SU-DHL-6 (cell line): ENCODE data around the gene CFAP20DC.

Source experiments
- H2AFZ ChIP-seq: fragments of 200-600 bp; sonication (generic); 2 replicates; pipeline ENCODE4 v1.6.1; 2014; ENCODE audit warnings: low read depth, mild to moderate bottlenecking, moderate library complexity, mixed read lengths, antibody characterized with exemption, low read length; ENCODE audit not compliant: severe bottlenecking
- H3F3A ChIP-seq: fragments of 200-600 bp; shearing (Covaris generic); 2 replicates; pipeline ENCODE4 v1.6.0; 2016; ENCODE audit warnings: antibody characterized with exemption, mild to moderate bottlenecking; ENCODE audit not compliant: insufficient read depth
- H3K27ac ChIP-seq: fragments of 200-600 bp; sonication (generic); 2 replicates; pipeline ENCODE4 v1.5.1; 2016; ENCODE audit warnings: low read depth, mild to moderate bottlenecking, low read length, moderate library complexity, mixed read lengths
- H3K27me3 ChIP-seq: fragments of 200-600 bp; sonication (generic), shearing (Covaris generic); 2 replicates; pipeline ENCODE4 v1.6.0; 2014; ENCODE audit warnings: mild to moderate bottlenecking, low read length
- H3K36me3 ChIP-seq: fragments of 200-600 bp; sonication (generic); 2 replicates; pipeline ENCODE4 v1.6.1; 2014; ENCODE audit warnings: mild to moderate bottlenecking, low read length, mixed read lengths
- H3K4me2 ChIP-seq: fragments of 300-600, 200-600 bp; shearing (Covaris generic), sonication (generic); 2 replicates; pipeline ENCODE4 v1.6.0; 2014; ENCODE audit warnings: low read length, low read depth, mild to moderate bottlenecking; ENCODE audit not compliant: poor library complexity, severe bottlenecking
- H3K4me3 ChIP-seq: fragments of 200-600 bp; sonication (generic); 2 replicates; pipeline ENCODE4 v1.5.1; 2014; ENCODE audit warnings: antibody characterized with exemption, low read length, mild to moderate bottlenecking, mixed read lengths; ENCODE audit not compliant: insufficient read depth, poor library complexity, severe bottlenecking
- H3K79me2 ChIP-seq: fragments of 200-600 bp; sonication (generic); 2 replicates; pipeline ENCODE4 v1.6.1; 2014; ENCODE audit warnings: mild to moderate bottlenecking, low read length, moderate library complexity; ENCODE audit not compliant: insufficient read depth
- H3K9ac ChIP-seq: fragments of 200-600 bp; sonication (generic); 2 replicates; pipeline ENCODE4 v1.7.0; 2014; ENCODE audit warnings: mild to moderate bottlenecking, low read length
- H3K9me2 ChIP-seq: fragments of 200-600 bp; sonication (generic); replicated peaks from 2 replicates; pipeline ENCODE4 v1.6.1; 2014; ENCODE audit warnings: low read length; ENCODE audit not compliant: insufficient read depth
- H3K9me3 ChIP-seq: fragments of 200-600 bp; sonication (generic); 2 replicates; pipeline ENCODE4 v1.6.1; 2014; ENCODE audit warnings: low read length, mixed read lengths; ENCODE audit not compliant: insufficient read depth
- H4K20me1 ChIP-seq: fragments of 200-600 bp; sonication (generic); 2 replicates; pipeline ENCODE4 v1.6.1; 2014; ENCODE audit warnings: low read depth, mild to moderate bottlenecking, antibody characterized with exemption, low read length, moderate library complexity, mixed read lengths
- EZH2phosphoT487 ChIP-seq: fragments of 200-600 bp; sonication (generic), shearing (Covaris generic); conservative IDR thresholded peaks from 2 replicates; pipeline ENCODE4 v1.6.1; 2018; ENCODE audit warnings: mild to moderate bottlenecking, antibody characterized with exemption, low read length, moderate library complexity, mixed read lengths
- TF ChIP-seq, protein P1 (sequence below): fragments of 200-600 bp; sonication (generic); IDR thresholded peaks from one replicate; pipeline ENCODE4 v1.5.1; 2017; ENCODE audit warnings: antibody characterized with exemption, mild to moderate bottlenecking, low read length, moderate library complexity; ENCODE audit not compliant: insufficient read depth, poor library complexity, severe bottlenecking

Gene CFAP20DC

DNA sequence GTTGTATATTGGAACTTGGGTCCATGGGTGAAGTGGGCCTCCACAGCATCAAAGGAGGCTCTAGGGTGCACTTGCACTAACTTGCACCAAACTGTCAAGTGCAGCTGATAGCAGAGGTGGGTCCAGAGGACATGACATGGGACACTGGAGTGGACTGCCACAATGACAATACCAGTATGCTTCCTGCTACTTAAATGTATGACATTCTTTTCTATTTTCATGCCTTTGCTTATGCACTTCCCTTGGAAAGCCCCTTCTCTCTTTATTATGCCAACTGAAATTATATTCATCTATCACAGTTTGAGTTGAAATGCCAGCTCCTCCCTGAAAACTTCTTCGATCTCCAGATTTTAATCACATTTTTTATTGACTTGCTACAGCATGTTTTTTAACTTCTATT, 101.8 kb downstream of the CFAP20DC start:
- H3K27me3 ChIP-seq, result no peaks in the 10 kb centered on the region
- no peak for TF ChIP-seq EZH2phosphoT487
- TF ChIP-seq, protein P1, sequence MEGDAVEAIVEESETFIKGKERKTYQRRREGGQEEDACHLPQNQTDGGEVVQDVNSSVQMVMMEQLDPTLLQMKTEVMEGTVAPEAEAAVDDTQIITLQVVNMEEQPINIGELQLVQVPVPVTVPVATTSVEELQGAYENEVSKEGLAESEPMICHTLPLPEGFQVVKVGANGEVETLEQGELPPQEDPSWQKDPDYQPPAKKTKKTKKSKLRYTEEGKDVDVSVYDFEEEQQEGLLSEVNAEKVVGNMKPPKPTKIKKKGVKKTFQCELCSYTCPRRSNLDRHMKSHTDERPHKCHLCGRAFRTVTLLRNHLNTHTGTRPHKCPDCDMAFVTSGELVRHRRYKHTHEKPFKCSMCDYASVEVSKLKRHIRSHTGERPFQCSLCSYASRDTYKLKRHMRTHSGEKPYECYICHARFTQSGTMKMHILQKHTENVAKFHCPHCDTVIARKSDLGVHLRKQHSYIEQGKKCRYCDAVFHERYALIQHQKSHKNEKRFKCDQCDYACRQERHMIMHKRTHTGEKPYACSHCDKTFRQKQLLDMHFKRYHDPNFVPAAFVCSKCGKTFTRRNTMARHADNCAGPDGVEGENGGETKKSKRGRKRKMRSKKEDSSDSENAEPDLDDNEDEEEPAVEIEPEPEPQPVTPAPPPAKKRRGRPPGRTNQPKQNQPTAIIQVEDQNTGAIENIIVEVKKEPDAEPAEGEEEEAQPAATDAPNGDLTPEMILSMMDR, result no peak

DNA sequence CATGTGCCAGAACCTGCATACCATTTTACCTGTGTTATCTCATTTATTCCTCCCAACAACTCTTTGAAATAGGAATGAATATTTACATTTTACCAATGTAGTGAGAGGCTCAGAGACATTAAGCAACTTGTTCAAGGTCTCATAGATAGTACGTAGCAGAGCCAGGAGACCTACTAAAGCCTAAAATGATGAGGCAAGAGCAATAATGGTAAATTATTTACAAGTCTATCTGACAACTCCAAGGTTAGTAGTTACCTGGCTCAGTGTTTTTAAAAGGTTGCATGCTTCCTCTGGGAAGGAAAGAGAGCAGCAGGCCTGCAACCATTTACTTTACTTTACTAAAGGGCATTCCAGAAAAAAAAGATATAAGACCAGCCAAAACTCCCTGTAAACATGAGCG, 103.0 kb downstream of the CFAP20DC start:
- Histone ChIP-seq H4K20me1 (no peaks in the 10 kb centered on the region), H3K4me2 (no peak overlapping the region), H3K9me2 (no peaks in the 10 kb centered on the region), H2AFZ (no peak overlapping the region), H3K27ac (no peak overlapping the region), H3F3A (no peaks in the 10 kb centered on the region), H3K36me3 (no peaks in the 10 kb centered on the region), H3K27me3 (no peaks in the 10 kb centered on the region), H3K79me2 (no peaks in the 10 kb centered on the region), H3K4me3 (no peak overlapping the region), H3K9me3 (no peaks in the 10 kb centered on the region), H3K9ac (no peak overlapping the region)
- TF ChIP-seq EZH2phosphoT487, result no peak
- TF ChIP-seq, protein P1, result no peak

More for the DNA sequence above, 101.8 kb downstream of the CFAP20DC start:
- H3K27ac ChIP-seq, result no peak overlapping the region
- H3F3A ChIP-seq, result no peaks in the 10 kb centered on the region
- no peak overlapping the region for H3K9ac ChIP-seq
- H4K20me1 ChIP-seq, result no peaks in the 10 kb centered on the region
- no peak overlapping the region for H3K4me2 ChIP-seq
- no peaks in the 10 kb centered on the region for H3K79me2 ChIP-seq
- no peaks in the 10 kb centered on the region for H3K36me3 ChIP-seq
- H3K4me3 ChIP-seq, result no peak overlapping the region
- no peaks in the 10 kb centered on the region for H3K9me3 ChIP-seq
- no peak overlapping the region for H2AFZ ChIP-seq
- 0 out of 2 replicates have a peak, but pooled peaks cover 2% of the 10 kb centered on the region for H3K9me2 ChIP-seq

DNA sequence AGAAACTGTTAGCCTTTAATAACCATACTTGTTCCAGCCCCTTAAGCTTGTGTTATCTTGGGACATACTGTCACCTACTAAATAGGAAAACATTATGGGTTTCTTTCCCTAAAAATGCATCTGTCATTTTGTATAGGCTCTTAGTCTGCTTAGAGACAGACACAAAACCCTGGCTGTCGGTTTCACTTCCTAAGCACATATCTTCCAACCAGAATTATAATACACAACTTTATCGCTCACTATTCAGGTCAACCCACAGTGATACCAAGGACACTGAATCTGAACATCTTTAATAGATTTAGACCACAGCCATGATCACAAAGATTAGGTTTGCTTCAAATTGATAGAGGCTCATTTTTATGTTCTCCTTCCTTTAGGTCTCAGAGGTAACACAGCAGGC, 111.8 kb downstream of the CFAP20DC start:
- Histone ChIP-seq H3K9ac (no peak overlapping the region), H3K27me3 (no peaks in the 10 kb centered on the region), H3K27ac (no peak overlapping the region), H3K9me3 (no peaks in the 10 kb centered on the region), H2AFZ (no peak overlapping the region), H3K36me3 (no peaks in the 10 kb centered on the region), H3K4me3 (no peak overlapping the region), H3K9me2 (no peaks in the 10 kb centered on the region), H4K20me1 (no peaks in the 10 kb centered on the region), H3K4me2 (no peak overlapping the region), H3F3A (no peaks in the 10 kb centered on the region), H3K79me2 (no peaks in the 10 kb centered on the region)
- no peak for TF ChIP-seq EZH2phosphoT487
- TF ChIP-seq, protein P1, result no peak

DNA sequence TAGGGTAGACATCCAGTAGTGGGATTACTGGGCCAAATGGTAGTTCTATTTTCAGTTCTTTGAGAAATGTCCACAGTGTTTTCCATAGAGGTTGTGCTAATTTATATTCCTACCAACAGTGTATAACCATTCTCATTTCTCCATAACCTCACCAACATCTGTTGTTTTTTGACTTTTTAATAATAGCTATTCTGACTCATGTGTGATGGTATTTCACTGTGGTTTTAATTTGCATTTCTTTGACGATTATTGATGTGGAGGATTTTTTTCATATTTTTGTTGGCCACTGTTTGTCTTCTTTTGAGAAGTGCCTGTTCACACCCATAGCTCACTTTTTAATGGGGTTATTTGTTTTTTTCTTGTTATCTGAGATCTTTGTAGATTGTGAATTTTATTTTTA, 125.2 kb downstream of the CFAP20DC start:
- no peak overlapping the region for H3K9ac ChIP-seq
- no peaks in the 10 kb centered on the region for H3K79me2 ChIP-seq
- TF ChIP-seq EZH2phosphoT487, result no peak
- TF ChIP-seq, protein P1, result no peak
- no peak overlapping the region for H3K27ac ChIP-seq
- no peaks in the 10 kb centered on the region for H3K9me3 ChIP-seq
- H4K20me1 ChIP-seq, result no peaks in the 10 kb centered on the region
- H3K4me3 ChIP-seq, result no peak overlapping the region
- no peaks in the 10 kb centered on the region for H3F3A ChIP-seq
- no peak overlapping the region for H3K4me2 ChIP-seq
- no peaks in the 10 kb centered on the region for H3K36me3 ChIP-seq
- no peak overlapping the region for H2AFZ ChIP-seq
- no peaks in the 10 kb centered on the region for H3K9me2 ChIP-seq
- no peaks in the 10 kb centered on the region for H3K27me3 ChIP-seq
